Panc1 (cell line): Measurements from ENCODE around the gene KNDC1. TPM values are rescaled to one million over a fixed set of nuclear protein-coding genes. Genes with fewer than 3 reads are reported as not detected.

Source experiments
- ATAC-seq: fragments of 200-7000 bp; cut with Tn5 transposase; 2 replicates; pipeline ENCODE4 v1.9.1; 2020; ENCODE audit warnings: mild to moderate bottlenecking, moderate library complexity
- BruUV-seq: library from RNA; stranded (reverse); fragments of 400-500 nt; replicated peaks from 2 replicates; lab custom pipeline; 2021; lab: Mats Ljungman, UMichigan
- CTCF ChIA-PET: fragments of 300-600 bp; sonication (Branson Sonifier 250); formaldehyde crosslinking; loops from one replicate; lab custom pipeline; 2022; ENCODE audit warnings: antibody characterized with exemption; lab: Charles Lee
- POLR2A ChIA-PET: fragments of 300-600 bp; sonication (Branson Sonifier 250); formaldehyde crosslinking; loops from one replicate; lab custom pipeline; 2022; ENCODE audit warnings: antibody characterized with exemption; lab: Charles Lee
- DNase-seq: peaks from one replicate; pipeline ENCODE4 v3.0.0-alpha.2; 2010; ENCODE audit warnings: low read depth, low spot score
- H3K27ac ChIP-seq: 2 replicates; pipeline ENCODE4 v1.5.1; 2011; ENCODE audit warnings: mild to moderate bottlenecking, low read length, inconsistent platforms
- H3K27me3 ChIP-seq: fragments of 200-500 bp; sonication (Bioruptor generic); 2 replicates; pipeline ENCODE4 v1.6.0; 2014; ENCODE audit warnings: low read length, inconsistent platforms; ENCODE audit not compliant: control insufficient read depth, insufficient read depth
- H3K36me3 ChIP-seq: fragments of 200-500 bp; sonication (Bioruptor generic); 2 replicates; pipeline ENCODE4 v1.5.1; 2014; ENCODE audit warnings: inconsistent platforms, mild to moderate bottlenecking, low read length, moderate library complexity; ENCODE audit not compliant: control insufficient read depth, insufficient read depth
- H3K4me1 ChIP-seq: 2 replicates; pipeline ENCODE4 v1.5.1; 2011; ENCODE audit warnings: inconsistent platforms, mild to moderate bottlenecking, low read length, moderate library complexity; ENCODE audit not compliant: control insufficient read depth, insufficient read depth
- H3K4me3 ChIP-seq, 2 experiments: 2 replicates each; pipeline ENCODE4 v1.5.1; 2011 to 2012; ENCODE audit warnings: low read depth in 2 of 2, low read length in 2 of 2, mild to moderate bottlenecking in 2 of 2, inconsistent platforms in 1 of 2, moderate library complexity in 1 of 2
- H3K9me3 ChIP-seq: fragments of 200-500 bp; sonication (Bioruptor generic); 2 replicates; pipeline ENCODE4 v1.5.1; 2014; ENCODE audit warnings: low read depth, mild to moderate bottlenecking, inconsistent platforms, low read length, moderate library complexity; ENCODE audit not compliant: control insufficient read depth, insufficient read depth
- POLR2AphosphoS5 ChIP-seq: IDR thresholded peaks from 2 replicates; pipeline ENCODE4 v1.6.1; 2012; ENCODE audit warnings: mild to moderate bottlenecking, low read depth, low read length, moderate library complexity
- SIN3A ChIP-seq: IDR thresholded peaks from 2 replicates; pipeline ENCODE4 v1.6.1; 2012; ENCODE audit warnings: low read depth, mild to moderate bottlenecking, low read length, moderate library complexity, borderline replicate concordance; ENCODE audit not compliant: insufficient read depth
- TCF7L2 ChIP-seq: IDR thresholded peaks from 2 replicates; pipeline ENCODE4 v1.6.1; 2011; ENCODE audit warnings: mild to moderate bottlenecking, low read depth, low read length, inconsistent platforms
- in situ Hi-C: cut with HindIII; loops from 2 replicates; pipeline ENCODE4 v1.10.0; 2016; ENCODE audit warnings: low sequenced_read_pairs, low pct_unique_long_range_greater_than_20kb
- intact Hi-C: fragments of 100-400 bp; cut with micrococcal nuclease; formaldehyde crosslinking; loops from one replicate; pipeline ENCODE4 v1.10.0; 2022; ENCODE audit not compliant: unreplicated experiment
- total RNA-seq: library from RNA; stranded (reverse); gene quantifications from one replicate; pipeline ENCODE4 v1.2.1, GENCODE V29; 2021; ENCODE audit not compliant: unreplicated experiment
- TF ChIP-seq, protein P1 (sequence below): fragments of 450-650 bp; IDR thresholded peaks from 2 replicates; pipeline ENCODE4 v1.5.1; 2017; ENCODE audit warnings: mild to moderate bottlenecking
- TF ChIP-seq, protein P2 (sequence below), 2 experiments: IDR thresholded peaks; 2 replicates each; pipeline ENCODE4 v1.6.1; 2011 to 2012; ENCODE audit warnings: low read depth in 2 of 2, control low read depth in 1 of 2, low read length in 1 of 2, mild to moderate bottlenecking in 1 of 2, moderate library complexity in 1 of 2; ENCODE audit not compliant: insufficient read depth in 1 of 2

Gene KNDC1
- total RNA-seq, 1 experiment from 2014 or later, result 2.6 TPM

DNA sequence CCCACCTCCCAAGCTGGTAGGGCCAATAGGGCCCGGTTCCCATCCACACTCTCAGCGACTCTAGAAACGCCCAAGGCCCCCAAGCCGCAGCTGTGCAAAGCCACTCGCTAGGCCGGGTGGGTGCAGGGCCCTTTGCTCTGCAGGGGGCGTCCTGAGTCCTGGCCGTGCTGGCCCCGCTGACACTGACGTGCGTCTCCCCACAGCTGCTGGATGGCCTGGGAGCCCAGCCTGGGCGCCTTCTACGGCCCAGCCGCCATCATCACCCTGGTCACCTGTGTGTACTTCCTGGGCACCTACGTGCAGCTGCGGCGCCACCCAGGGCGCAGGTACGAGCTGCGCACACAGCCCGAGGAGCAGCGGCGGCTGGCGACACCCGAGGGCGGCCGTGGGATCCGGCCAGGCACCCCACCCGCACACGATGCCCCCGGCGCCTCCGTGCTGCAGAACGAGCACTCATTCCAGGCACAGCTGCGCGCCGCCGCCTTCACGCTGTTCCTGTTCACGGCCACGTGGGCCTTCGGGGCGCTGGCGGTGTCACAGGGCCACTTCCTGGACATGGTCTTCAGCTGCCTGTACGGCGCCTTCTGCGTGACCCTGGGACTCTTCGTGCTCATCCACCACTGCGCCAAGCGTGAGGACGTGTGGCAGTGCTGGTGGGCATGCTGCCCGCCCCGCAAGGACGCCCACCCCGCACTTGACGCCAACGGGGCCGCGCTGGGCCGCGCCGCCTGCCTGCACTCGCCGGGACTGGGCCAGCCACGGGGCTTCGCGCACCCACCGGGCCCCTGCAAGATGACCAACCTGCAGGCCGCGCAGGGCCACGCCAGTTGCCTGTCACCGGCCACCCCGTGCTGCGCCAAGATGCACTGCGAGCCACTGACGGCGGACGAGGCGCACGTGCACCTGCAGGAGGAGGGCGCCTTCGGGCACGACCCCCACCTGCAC, 31.6 kb upstream of the KNDC1 start:
- Histone ChIP-seq H3K36me3 (no peaks in the 10 kb centered on the region), H3K27me3 (no peaks in the 10 kb centered on the region; the same call in 1 of the 2 replicates), H3K4me1 (no peaks in the 10 kb centered on the region; the same call in 1 of the 2 replicates), H3K27ac (no peak overlapping the region), H3K9me3 (no peaks in the 10 kb centered on the region), H3K4me3 (no peak overlapping the region)
- CTCF ChIA-PET, result interaction anchor here (0.6 to 0.7 kb wide), 3 partner anchors 32 to 349 kb away, joined by 3 to 7 read pairs (median 5); no protein-coding TSS in a partner anchor
- DNase-seq, result no peak
- intact Hi-C loops (no loop called here), in situ Hi-C loops (no loop called here)
- ATAC-seq, result no peak
- POLR2A ChIA-PET, result interaction anchor here (0.6 kb wide), 1 partner anchor 605 kb away, joined by 6 read pairs; no protein-coding TSS in a partner anchor
- no TSS peak for BruUV-seq
- TF ChIP-seq, protein P1, sequence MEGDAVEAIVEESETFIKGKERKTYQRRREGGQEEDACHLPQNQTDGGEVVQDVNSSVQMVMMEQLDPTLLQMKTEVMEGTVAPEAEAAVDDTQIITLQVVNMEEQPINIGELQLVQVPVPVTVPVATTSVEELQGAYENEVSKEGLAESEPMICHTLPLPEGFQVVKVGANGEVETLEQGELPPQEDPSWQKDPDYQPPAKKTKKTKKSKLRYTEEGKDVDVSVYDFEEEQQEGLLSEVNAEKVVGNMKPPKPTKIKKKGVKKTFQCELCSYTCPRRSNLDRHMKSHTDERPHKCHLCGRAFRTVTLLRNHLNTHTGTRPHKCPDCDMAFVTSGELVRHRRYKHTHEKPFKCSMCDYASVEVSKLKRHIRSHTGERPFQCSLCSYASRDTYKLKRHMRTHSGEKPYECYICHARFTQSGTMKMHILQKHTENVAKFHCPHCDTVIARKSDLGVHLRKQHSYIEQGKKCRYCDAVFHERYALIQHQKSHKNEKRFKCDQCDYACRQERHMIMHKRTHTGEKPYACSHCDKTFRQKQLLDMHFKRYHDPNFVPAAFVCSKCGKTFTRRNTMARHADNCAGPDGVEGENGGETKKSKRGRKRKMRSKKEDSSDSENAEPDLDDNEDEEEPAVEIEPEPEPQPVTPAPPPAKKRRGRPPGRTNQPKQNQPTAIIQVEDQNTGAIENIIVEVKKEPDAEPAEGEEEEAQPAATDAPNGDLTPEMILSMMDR, result no peak; the same call in 1 of the 2 replicates
- TF ChIP-seq SIN3A, result no peak

DNA sequence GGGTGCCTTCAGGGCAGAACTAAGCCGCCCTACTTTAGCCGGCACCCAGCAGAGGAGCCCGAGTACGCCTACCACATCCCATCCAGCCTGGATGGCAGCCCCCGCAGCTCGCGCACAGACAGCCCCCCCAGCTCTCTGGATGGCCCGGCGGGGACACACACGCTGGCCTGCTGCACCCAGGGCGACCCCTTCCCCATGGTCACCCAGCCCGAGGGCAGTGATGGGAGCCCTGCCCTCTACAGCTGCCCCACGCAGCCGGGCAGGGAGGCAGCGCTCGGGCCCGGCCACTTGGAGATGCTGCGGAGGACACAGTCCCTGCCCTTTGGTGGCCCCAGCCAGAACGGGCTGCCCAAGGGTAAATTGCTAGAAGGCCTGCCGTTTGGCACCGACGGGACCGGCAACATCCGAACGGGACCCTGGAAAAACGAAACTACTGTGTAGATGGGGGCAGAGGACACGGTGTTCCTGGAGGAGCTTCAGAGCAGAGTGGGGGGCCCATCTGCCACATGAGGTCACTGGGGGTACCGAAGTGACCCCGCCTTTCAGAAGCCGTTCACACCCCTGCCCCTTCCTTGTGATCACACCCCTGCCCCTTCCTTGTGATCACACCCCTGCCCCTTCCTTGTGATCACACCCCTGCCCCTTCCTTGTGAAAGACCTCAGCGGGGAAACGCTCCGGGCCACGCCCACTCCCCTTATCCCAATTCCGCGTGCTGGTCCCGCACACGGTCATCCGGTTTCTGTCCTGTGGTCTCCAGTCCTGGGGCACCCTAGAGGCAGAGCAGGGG, 30.8 kb upstream of the KNDC1 start:
- POLR2A ChIA-PET, result no interaction called here
- Histone ChIP-seq H3K27ac (no peak overlapping the region), H3K36me3 (no peaks in the 10 kb centered on the region), H3K4me3 (no peak overlapping the region), H3K4me1 (no peaks in the 10 kb centered on the region; the same call in 1 of the 2 replicates), H3K9me3 (no peaks in the 10 kb centered on the region), H3K27me3 (no peaks in the 10 kb centered on the region)
- DNase-seq, result no peak
- no TSS peak for BruUV-seq
- ATAC-seq, result no peak
- in situ Hi-C loops, result no loop called here
- CTCF ChIA-PET, result no interaction called here
- intact Hi-C loops, result no loop called here
- no peak for TF ChIP-seq TCF7L2
- TF ChIP-seq POLR2AphosphoS5, result no peak
- no peak for TF ChIP-seq SIN3A
- TF ChIP-seq, protein P2, sequence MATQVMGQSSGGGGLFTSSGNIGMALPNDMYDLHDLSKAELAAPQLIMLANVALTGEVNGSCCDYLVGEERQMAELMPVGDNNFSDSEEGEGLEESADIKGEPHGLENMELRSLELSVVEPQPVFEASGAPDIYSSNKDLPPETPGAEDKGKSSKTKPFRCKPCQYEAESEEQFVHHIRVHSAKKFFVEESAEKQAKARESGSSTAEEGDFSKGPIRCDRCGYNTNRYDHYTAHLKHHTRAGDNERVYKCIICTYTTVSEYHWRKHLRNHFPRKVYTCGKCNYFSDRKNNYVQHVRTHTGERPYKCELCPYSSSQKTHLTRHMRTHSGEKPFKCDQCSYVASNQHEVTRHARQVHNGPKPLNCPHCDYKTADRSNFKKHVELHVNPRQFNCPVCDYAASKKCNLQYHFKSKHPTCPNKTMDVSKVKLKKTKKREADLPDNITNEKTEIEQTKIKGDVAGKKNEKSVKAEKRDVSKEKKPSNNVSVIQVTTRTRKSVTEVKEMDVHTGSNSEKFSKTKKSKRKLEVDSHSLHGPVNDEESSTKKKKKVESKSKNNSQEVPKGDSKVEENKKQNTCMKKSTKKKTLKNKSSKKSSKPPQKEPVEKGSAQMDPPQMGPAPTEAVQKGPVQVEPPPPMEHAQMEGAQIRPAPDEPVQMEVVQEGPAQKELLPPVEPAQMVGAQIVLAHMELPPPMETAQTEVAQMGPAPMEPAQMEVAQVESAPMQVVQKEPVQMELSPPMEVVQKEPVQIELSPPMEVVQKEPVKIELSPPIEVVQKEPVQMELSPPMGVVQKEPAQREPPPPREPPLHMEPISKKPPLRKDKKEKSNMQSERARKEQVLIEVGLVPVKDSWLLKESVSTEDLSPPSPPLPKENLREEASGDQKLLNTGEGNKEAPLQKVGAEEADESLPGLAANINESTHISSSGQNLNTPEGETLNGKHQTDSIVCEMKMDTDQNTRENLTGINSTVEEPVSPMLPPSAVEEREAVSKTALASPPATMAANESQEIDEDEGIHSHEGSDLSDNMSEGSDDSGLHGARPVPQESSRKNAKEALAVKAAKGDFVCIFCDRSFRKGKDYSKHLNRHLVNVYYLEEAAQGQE (IDR thresholded peaks at IDR 0.05; ENCODE audit: insufficient read depth in 1 of 2, low read depth in 2 of 2, low read length in 1 of 2), result no peak
- TF ChIP-seq, protein P1, result no peak
